Breast epithelium (tissue), 4 donors: Measurements from ENCODE around the gene LEFTY2. TPM values are rescaled to one million over a fixed set of nuclear protein-coding genes. Genes with fewer than 3 reads are reported as not detected.
A peak's percentile ranks its signal among the peaks of the same experiment; 100 is the strongest.
"Not testable (repeated sequence)": the region's sequence is repeated elsewhere in the genome, so short reads cannot be mapped to it uniquely, and the experiment has no call there.

Source experiments
- DNase-seq, 2 donors: peaks; one replicate each; pipeline ENCODE4 v3.0.0-alpha.2; 2019; ENCODE audit warnings: low spot score in 2 of 2
- H3K27ac ChIP-seq, 2 donors: fragments of 200-600 bp; sonication (generic) in 1 of 2; one replicate each; pipeline ENCODE4 v1.5.1; 2016 to 2019; ENCODE audit warnings: mild to moderate bottlenecking in 1 of 2
- H3K27me3 ChIP-seq, 2 donors: fragments of 200-600 bp; sonication (generic) in 1 of 2; one replicate each; pipeline versions ENCODE4 v1.5.1 to v1.6.0; 2017 to 2019; ENCODE audit warnings: control low read depth in 1 of 2, mild to moderate bottlenecking in 1 of 2
- H3K36me3 ChIP-seq: fragments of 200-600 bp; one replicate; pipeline ENCODE4 v1.5.1; 2019
- H3K4me1 ChIP-seq, 2 donors: fragments of 200-600 bp; sonication (generic); one replicate each; pipeline ENCODE4 v1.5.1; 2016 to 2019; ENCODE audit warnings: control low read depth in 1 of 2
- H3K4me3 ChIP-seq, 3 donors: fragments of 200-600 bp; sonication (generic); 1 replicate in 2 of 3; 2 replicates in 1 of 3; pipeline ENCODE4 v1.5.1; 2016 to 2019; ENCODE audit warnings: mild to moderate bottlenecking in 3 of 3, moderate library complexity in 2 of 3
- H3K9me3 ChIP-seq, 2 donors: fragments of 200-600 bp; sonication (generic) in 1 of 2; one replicate each; pipeline ENCODE4 v1.5.1; 2016 to 2019; ENCODE audit warnings: control low read depth in 1 of 2
- POLR2A ChIP-seq: fragments of 450-650 bp; IDR thresholded peaks from one replicate; pipeline ENCODE4 v1.6.1; 2016; ENCODE audit warnings: antibody characterized with exemption, mild to moderate bottlenecking, moderate library complexity
- POLR2AphosphoS5 ChIP-seq, 3 donors: sonication (generic); formaldehyde crosslinking; IDR thresholded peaks; one replicate each; pipeline ENCODE4 v1.6.1; 2017; ENCODE audit warnings: antibody characterized with exemption in 3 of 3
- intact Hi-C: fragments of 100-400 bp; cut with DNase I; formaldehyde crosslinking; loops from one replicate; pipeline ENCODE4 v1.15.1; 2023; ENCODE audit warnings: low total_unique reads
- total RNA-seq, 3 donors: library from RNA; depleted of rRNA; stranded (reverse); fragments of >200 nt; gene quantifications; one replicate each; pipeline ENCODE4 v1.1.0, GENCODE V29; 2016
- TF ChIP-seq, protein P1 (sequence below), 3 donors: fragments of 450-650 bp; IDR thresholded peaks; one replicate each; pipeline ENCODE4 v1.5.1; 2016 to 2017; ENCODE audit warnings: antibody characterized with exemption in 3 of 3, mild to moderate bottlenecking in 3 of 3, moderate library complexity in 3 of 3

Gene LEFTY2
- total RNA-seq, 3 donors from 2014 or later, result 0.88 to 0.96 TPM; not detected in 1

DNA sequence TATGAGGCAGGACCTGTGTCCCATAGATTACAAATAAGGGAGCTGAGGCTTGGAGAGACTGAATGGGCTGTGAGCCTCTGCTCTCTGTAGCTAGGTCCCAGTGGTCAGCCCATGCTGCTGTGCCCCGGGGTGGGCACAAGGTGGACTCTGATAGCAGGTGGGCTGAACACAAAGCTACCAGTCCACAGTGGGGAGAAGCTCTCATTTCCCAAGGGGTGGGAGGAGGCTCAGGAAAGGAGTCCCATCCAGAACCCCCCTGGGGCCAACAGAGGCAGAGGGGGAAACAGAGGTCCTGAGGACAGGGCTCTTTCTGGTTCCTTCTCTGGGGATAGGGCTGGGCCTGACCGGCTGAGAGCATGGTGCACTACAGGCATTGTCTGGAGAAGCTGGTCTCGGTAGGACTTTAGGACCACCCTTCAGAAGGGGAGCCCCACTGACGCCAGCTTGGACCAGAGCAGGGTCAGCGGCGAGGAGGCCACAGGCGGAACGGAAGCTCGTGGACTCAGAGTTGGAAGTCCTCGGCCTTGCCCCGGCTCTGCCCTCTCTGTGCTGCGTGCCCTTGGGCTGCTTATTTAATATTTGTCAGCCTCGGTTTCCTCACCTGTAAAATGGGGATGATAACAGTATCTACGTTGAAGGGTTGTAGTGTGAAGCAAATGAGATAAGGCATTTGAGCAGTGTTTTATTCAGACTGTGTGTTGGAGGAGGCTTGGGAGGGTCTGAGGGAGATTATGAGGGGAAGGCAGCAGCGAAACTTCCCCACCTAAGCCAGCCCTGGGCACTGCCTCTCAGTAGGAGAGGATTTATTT, 31.5 kb upstream of the LEFTY2 start:
- intact Hi-C loops, result no loop called here
- TF ChIP-seq, protein P1, sequence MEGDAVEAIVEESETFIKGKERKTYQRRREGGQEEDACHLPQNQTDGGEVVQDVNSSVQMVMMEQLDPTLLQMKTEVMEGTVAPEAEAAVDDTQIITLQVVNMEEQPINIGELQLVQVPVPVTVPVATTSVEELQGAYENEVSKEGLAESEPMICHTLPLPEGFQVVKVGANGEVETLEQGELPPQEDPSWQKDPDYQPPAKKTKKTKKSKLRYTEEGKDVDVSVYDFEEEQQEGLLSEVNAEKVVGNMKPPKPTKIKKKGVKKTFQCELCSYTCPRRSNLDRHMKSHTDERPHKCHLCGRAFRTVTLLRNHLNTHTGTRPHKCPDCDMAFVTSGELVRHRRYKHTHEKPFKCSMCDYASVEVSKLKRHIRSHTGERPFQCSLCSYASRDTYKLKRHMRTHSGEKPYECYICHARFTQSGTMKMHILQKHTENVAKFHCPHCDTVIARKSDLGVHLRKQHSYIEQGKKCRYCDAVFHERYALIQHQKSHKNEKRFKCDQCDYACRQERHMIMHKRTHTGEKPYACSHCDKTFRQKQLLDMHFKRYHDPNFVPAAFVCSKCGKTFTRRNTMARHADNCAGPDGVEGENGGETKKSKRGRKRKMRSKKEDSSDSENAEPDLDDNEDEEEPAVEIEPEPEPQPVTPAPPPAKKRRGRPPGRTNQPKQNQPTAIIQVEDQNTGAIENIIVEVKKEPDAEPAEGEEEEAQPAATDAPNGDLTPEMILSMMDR (IDR thresholded peaks at IDR 0.05), result no peak
- TF ChIP-seq POLR2AphosphoS5 (IDR thresholded peaks at IDR 0.05), result no peak
- no peak for TF ChIP-seq POLR2A
- Histone ChIP-seq H3K27me3 (no peaks in the 10 kb centered on the region), H3K9me3 (no peaks in the 10 kb centered on the region), H3K27ac (no peak overlapping the region), H3K36me3 (no peaks in the 10 kb centered on the region), H3K4me1 (no peaks in the 10 kb centered on the region), H3K4me3 (no peak overlapping the region)
- DNase-seq, result no peak

DNA sequence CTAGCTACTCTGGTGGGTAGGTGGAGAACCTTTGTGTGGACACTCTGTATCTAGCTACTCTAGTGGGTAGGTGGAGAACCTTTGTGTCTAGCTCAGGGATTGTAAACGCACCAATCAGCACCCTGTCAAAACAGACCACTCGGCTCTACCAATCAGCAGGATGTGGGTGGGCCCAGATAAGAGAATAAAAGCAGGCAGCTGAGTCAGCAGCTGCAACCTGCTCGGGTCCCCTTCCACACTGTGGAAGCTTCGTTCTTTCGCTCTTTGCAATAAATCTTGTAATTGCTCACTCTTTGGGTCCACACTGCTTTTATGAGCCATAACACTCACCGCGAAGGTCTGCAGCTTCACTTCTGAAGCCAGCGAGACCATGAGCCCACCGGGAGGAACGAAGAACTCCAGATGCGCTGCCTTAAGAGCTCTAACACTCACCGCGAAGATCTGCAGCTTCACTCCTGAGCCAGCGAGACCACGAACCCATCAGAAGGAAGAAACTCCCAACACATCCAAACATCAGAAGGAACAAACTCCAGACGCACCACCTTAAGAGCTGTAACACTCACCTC, 29.7 kb upstream of the LEFTY2 start:
- H3K9me3 ChIP-seq, H3K36me3 ChIP-seq, H3K4me3 ChIP-seq, H3K27ac ChIP-seq, intact Hi-C loops, H3K4me1 ChIP-seq, H3K27me3 ChIP-seq, DNase-seq: not testable (repeated sequence)

DNA sequence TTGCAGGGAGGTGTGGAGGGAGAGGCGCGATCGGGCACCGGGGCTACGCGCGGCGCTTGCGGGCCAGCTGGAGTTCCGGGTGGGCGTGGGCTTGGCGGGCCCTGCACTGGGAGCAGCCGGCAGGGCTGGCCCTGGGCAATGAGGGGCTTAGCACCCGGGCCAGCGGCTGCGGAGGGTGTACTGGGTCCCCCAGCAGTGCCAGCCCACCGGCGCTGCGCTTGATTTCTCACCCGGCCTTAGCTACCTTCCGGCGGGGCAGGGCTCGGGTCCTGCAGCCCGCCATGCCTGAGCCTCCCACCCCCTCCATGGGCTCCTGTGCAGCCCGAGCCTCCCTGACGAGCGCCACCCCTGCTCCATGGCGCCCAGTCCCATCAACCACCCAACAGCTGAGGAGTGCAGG, 28.7 kb upstream of the LEFTY2 start:
- H3K4me3 ChIP-seq, intact Hi-C loops, DNase-seq, H3K27me3 ChIP-seq, H3K4me1 ChIP-seq, H3K36me3 ChIP-seq, H3K9me3 ChIP-seq, H3K27ac ChIP-seq: not testable (repeated sequence)

DNA sequence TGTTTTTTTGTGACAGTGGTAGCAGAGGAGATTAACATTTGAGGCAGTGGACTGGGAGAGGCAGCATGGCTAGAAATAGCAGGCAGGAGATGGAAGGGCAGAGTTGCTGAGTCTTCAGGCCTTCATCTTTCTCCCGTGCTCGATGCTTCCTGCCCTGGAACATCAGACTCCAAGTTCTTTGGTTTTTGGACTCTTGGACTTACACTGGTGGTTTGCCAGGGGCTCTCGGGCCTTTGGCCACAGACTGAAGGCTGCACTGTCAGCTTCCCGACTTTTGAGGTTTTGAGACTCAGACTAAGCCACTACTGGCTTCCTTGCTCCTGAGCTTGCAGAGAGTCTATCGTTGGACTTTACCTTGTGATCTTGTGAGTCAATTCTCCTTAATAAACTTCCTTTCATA, 24.2 kb upstream of the LEFTY2 start:
- Histone ChIP-seq H3K27ac (no peak overlapping the region), H3K9me3 (no peaks in the 10 kb centered on the region), H3K27me3 (no peaks in the 10 kb centered on the region), H3K4me3 (no peak overlapping the region), H3K36me3 (no peaks in the 10 kb centered on the region), H3K4me1 (no peaks in the 10 kb centered on the region)
- intact Hi-C loops, result no loop called here
- DNase-seq, result no peak
- no peak for TF ChIP-seq POLR2A
- no peak for TF ChIP-seq POLR2AphosphoS5 (IDR thresholded peaks at IDR 0.05)
- TF ChIP-seq, protein P1 (IDR thresholded peaks at IDR 0.05), result no peak

DNA sequence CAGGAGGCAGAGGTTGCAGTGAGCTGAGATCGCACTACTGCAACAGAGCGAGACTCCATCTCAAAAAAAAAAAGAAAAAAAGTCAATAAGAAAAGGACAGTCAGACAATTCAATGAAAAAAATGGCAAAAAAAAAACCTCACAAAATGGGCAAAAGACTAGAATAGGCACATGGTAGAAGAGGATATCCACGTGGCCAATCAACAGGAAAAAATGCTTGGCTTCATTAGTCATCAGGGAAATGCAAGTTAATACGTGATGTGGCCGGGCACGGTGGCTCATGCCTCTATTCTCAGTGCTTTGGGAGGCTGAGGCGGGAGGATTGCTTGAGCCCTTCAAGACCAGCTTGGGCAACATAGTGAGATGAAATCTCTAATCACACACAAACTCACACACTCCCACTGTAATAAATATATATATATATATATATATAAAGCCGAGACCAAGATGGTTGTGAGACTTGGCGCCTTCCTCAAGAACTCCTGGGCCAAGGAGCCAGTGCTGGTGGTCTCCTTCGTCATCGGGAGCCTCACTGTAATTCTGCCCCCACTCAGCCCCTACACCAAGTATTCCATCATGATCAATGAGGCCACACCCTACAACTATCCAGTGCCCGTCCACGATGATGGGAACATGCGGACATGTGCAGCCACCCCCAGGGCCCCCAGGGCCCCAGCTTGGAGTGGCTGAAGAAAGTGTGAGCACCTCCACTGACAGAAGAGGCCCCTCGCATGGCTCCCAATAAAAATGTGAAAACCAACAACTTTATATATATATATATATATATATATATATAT, 22.9 kb upstream of the LEFTY2 start:
- DNase-seq, result no peak
- intact Hi-C loops, result no loop called here
- no peak overlapping the region for H3K27ac ChIP-seq
- H3K4me3 ChIP-seq, result no peak overlapping the region
- H3K36me3 ChIP-seq, result no peaks in the 10 kb centered on the region
- H3K4me1 ChIP-seq, result no peaks in the 10 kb centered on the region
- no peaks in the 10 kb centered on the region for H3K9me3 ChIP-seq
- TF ChIP-seq, protein P1 (IDR thresholded peaks at IDR 0.05), result no peak
- TF ChIP-seq POLR2A, result no peak
- no peak for TF ChIP-seq POLR2AphosphoS5 (IDR thresholded peaks at IDR 0.05)
- no peaks in the 10 kb centered on the region for H3K27me3 ChIP-seq

DNA sequence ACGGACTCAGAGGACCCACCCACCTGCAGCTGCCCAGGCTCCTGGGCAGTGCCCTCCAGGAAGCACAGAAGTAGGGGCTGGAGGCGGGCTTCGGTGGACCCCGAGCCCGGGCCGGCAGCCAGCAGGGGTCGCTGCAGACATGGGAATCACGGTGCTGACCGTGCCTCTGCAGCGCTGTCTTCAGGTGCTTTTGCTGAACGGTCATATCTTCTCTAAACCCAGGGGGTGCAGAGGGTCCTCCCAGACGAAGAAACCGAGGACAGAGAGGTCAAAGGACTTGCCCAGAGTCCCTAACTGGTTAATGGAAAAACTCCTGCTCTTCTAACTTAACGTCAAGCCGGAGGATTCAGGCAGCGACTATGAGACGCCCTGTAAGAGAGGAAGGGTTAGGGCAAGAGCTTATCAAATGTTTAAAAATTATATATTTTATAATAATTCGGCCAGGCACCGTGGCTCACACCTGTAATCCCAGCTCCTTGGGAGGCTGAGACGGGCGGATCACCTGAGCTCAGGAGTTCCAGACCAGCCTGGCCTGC, 21.5 kb upstream of the LEFTY2 start:
- Histone ChIP-seq H3K4me1 (no peaks in the 10 kb centered on the region), H3K27me3 (no peaks in the 10 kb centered on the region), H3K27ac (no peak overlapping the region), H3K36me3 (no peaks in the 10 kb centered on the region), H3K9me3 (no peaks in the 10 kb centered on the region), H3K4me3 (peak overlapping the region in 1 of 3 donors; percentile 25)
- no peak for DNase-seq
- TF ChIP-seq POLR2AphosphoS5 (IDR thresholded peaks at IDR 0.05) (no peak), POLR2A (no peak)
- TF ChIP-seq, protein P1 (IDR thresholded peaks at IDR 0.05), result no peak
- intact Hi-C loops, result no loop called here
